Osteoblast (primary cell): ENCODE data around the gene CNOT4. TPM values are rescaled to one million over a fixed set of nuclear protein-coding genes. Genes with fewer than 3 reads are reported as not detected.
"Not testable (repeated sequence)": the region's sequence is repeated elsewhere in the genome, so short reads cannot be mapped to it uniquely, and the experiment has no call there.

Source experiments
- DNase-seq: peaks from one replicate; pipeline ENCODE4 v3.0.0; 2011; ENCODE audit warnings: low spot score, mixed read lengths; ENCODE audit not compliant: insufficient read length; ENCODE audit errors: missing footprints
- H2AFZ ChIP-seq: 2 replicates; pipeline ENCODE4 v1.6.0; 2011; ENCODE audit warnings: mild to moderate bottlenecking, low read length
- H3K27ac ChIP-seq: 2 replicates; pipeline ENCODE4 v1.5.1; 2011; ENCODE audit warnings: mild to moderate bottlenecking, low read depth, low read length, moderate library complexity
- H3K27me3 ChIP-seq: 2 replicates; pipeline ENCODE4 v1.6.0; 2012; ENCODE audit warnings: mild to moderate bottlenecking, control low read depth, inconsistent platforms, low read length, moderate library complexity; ENCODE audit not compliant: insufficient read depth
- H3K36me3 ChIP-seq: 2 replicates; pipeline ENCODE4 v1.5.1; 2011; ENCODE audit warnings: mild to moderate bottlenecking, low read length, control low read depth, moderate library complexity; ENCODE audit not compliant: insufficient read depth
- H3K4me1 ChIP-seq: 2 replicates; pipeline ENCODE4 v1.5.1; 2011; ENCODE audit warnings: mild to moderate bottlenecking, low read length, control low read depth, moderate library complexity; ENCODE audit not compliant: insufficient read depth
- H3K4me2 ChIP-seq: 2 replicates; pipeline ENCODE4 v1.6.0; 2011; ENCODE audit warnings: mild to moderate bottlenecking, low read length; ENCODE audit not compliant: insufficient read depth
- H3K4me3 ChIP-seq: fragments of 200-600 bp; sonication (generic); 3 replicates; pipeline ENCODE4 v1.5.1; 2012; ENCODE audit warnings: mild to moderate bottlenecking, low read length, inconsistent platforms; ENCODE audit not compliant: insufficient read depth
- H3K79me2 ChIP-seq: 2 replicates; pipeline ENCODE4 v1.6.0; 2012; ENCODE audit warnings: mild to moderate bottlenecking, low read length, control low read depth, inconsistent platforms; ENCODE audit not compliant: insufficient read depth
- H3K9me3 ChIP-seq: 2 replicates; pipeline ENCODE4 v1.5.1; 2011; ENCODE audit warnings: low read depth, low read length, control low read depth
- H4K20me1 ChIP-seq: 2 replicates; pipeline ENCODE4 v1.6.0; 2012; ENCODE audit warnings: mild to moderate bottlenecking, low read length, control low read depth; ENCODE audit not compliant: insufficient read depth
- total RNA-seq: library from RNA; depleted of rRNA; stranded (reverse); fragments of >200 nt; gene quantifications from 2 replicates; pipeline ENCODE4 v1.2.3, GENCODE V29; 2012
- TF ChIP-seq, protein P1 (sequence below): IDR thresholded peaks from 2 replicates; pipeline ENCODE4 v1.5.1; 2011; ENCODE audit warnings: mild to moderate bottlenecking, low read depth, low read length, moderate library complexity; ENCODE audit errors: extremely low read depth

Gene CNOT4
- total RNA-seq, 1 donor = 13.4 TPM

DNA sequence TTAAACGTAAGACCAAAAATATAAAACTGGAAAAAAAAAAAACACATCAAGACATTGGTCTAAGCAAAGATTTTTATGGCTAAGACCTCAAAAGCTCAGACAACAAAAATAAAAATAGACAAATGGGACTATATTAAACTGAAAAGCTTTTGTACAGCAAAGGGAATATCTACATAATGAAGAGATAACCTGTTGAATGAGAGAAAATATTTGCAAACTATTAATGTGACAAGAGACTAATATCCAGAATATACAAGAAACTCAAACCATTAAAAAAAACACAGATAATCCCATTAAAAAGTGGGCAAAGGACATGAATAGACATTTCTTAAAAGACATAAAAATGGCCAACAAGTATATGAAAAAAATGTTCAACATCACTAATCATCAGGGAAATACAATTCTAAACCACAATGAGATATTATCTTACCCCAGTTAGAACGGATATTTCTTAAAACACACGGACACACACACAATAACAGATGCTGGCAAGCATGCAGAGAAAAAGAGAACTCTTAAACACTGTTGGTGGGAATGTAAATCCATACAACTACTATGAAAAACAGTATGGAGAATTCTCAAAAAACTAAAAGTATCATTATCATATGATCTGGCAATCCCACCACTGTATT lies 28.8 kb downstream of the CNOT4 start:
- no peaks in the 10 kb centered on the region for H3K4me1 ChIP-seq
- no peak overlapping the region for H2AFZ ChIP-seq
- DNase-seq = no peak
- H3K79me2 ChIP-seq = peaks cover 75% of the 10 kb centered on the region
- no peaks in the 10 kb centered on the region for H3K27me3 ChIP-seq
- no peak overlapping the region for H3K27ac ChIP-seq
- TF ChIP-seq, protein P1, sequence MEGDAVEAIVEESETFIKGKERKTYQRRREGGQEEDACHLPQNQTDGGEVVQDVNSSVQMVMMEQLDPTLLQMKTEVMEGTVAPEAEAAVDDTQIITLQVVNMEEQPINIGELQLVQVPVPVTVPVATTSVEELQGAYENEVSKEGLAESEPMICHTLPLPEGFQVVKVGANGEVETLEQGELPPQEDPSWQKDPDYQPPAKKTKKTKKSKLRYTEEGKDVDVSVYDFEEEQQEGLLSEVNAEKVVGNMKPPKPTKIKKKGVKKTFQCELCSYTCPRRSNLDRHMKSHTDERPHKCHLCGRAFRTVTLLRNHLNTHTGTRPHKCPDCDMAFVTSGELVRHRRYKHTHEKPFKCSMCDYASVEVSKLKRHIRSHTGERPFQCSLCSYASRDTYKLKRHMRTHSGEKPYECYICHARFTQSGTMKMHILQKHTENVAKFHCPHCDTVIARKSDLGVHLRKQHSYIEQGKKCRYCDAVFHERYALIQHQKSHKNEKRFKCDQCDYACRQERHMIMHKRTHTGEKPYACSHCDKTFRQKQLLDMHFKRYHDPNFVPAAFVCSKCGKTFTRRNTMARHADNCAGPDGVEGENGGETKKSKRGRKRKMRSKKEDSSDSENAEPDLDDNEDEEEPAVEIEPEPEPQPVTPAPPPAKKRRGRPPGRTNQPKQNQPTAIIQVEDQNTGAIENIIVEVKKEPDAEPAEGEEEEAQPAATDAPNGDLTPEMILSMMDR = no peak
- H4K20me1 ChIP-seq = peaks cover 40% of the 10 kb centered on the region
- no peak overlapping the region for H3K4me3 ChIP-seq
- H3K4me2 ChIP-seq = no peak overlapping the region
- peaks cover 3% of the 10 kb centered on the region for H3K36me3 ChIP-seq
- no peaks in the 10 kb centered on the region for H3K9me3 ChIP-seq

DNA sequence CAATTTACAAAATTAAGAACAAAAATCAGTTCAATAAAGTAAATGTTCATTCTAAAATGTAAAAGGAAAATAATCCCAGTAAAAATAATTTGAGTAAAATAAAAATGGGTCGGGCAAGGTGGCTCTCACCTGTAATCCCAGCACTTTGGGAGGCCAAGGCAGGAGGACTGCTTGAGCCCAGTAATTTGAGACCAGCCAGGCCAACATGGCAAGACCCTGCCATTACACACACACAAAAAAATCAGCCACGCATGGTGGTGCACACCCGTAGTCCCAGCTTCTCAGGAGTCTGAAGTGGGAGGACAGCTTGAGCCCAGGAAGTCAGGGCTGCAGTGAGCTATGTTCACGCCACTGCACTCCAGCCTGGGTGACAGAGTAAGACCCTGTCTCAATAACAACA lies 34.4 kb downstream of the CNOT4 start:
- H4K20me1 ChIP-seq = peaks cover 11% of the 10 kb centered on the region
- H3K9me3 ChIP-seq = no peaks in the 10 kb centered on the region
- no peaks in the 10 kb centered on the region for H3K36me3 ChIP-seq
- H3K27me3 ChIP-seq = no peaks in the 10 kb centered on the region
- H3K4me2 ChIP-seq = no peak overlapping the region
- H3K4me1 ChIP-seq = no peaks in the 10 kb centered on the region
- TF ChIP-seq, protein P1 = no peak
- H3K4me3 ChIP-seq = no peak overlapping the region
- no peak overlapping the region for H2AFZ ChIP-seq
- H3K27ac ChIP-seq = no peak overlapping the region
- DNase-seq = no peak
- peaks cover 59% of the 10 kb centered on the region for H3K79me2 ChIP-seq

DNA sequence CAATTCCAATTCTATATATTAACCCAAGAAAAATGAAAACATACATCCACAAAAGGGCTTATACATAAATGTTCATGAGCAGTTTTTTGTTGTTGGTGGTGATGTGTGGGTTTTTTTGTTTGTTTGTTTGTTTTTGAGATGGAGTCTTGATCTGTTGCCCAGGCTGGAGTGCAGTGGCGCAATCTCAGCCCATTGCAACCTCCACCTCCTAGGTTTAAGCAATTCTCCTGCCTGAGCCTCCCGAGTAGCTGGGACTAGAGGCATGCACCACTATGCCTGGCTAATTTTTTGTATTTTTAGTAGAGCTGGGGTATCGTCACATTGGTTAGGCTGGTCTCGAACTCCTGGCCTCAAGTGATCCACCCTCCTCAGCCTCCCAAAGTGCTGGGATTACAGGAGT lies 40.2 kb downstream of the CNOT4 start:
- not testable (repeated sequence) for H3K4me3 ChIP-seq, H3K27me3 ChIP-seq, H3K36me3 ChIP-seq, H3K27ac ChIP-seq, H2AFZ ChIP-seq, DNase-seq, H4K20me1 ChIP-seq, H3K9me3 ChIP-seq, H3K4me2 ChIP-seq, H3K4me1 ChIP-seq
- H3K79me2 ChIP-seq = peaks cover 61% of the 10 kb centered on the region

DNA sequence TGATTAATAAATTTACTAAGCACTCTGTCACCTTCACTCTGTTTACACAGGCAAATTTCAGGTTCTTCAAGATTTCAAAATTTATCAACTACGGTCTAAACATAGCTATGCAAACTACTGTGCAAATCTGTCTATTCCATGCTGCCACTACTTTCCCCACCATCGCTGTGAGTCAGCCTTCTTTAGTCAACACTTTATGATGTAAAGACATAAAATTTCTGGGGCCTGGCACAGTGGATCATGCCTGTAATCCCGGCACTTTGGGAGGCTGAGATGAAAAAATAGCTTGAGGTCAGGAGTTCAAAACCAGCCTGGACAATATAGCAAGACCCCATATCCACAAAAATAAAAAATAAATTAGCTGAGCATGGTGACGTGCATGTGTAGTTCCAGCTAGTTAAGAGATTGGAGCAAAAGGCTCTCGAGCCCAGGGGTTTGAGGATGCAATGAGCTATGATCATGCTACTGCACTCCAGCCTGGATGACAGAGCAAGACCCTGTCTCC lies 42.6 kb downstream of the CNOT4 start:
- Histone ChIP-seq H3K27ac (no peak overlapping the region), H3K4me2 (no peak overlapping the region), H4K20me1 (peaks cover 16% of the 10 kb centered on the region), H2AFZ (no peak overlapping the region), H3K27me3 (no peaks in the 10 kb centered on the region), H3K79me2 (peaks cover 67% of the 10 kb centered on the region), H3K4me1 (no peaks in the 10 kb centered on the region), H3K9me3 (no peaks in the 10 kb centered on the region), H3K36me3 (no peaks in the 10 kb centered on the region), H3K4me3 (no peak overlapping the region)
- TF ChIP-seq, protein P1 = no peak
- no peak for DNase-seq
